GM18511 (cell line): ENCODE measurements around the gene BLOC1S3.

Experiments
- ATAC-seq: cut with Tn5 transposase; IDR thresholded peaks from one replicate; pipeline ENCODE4 v1.9.1; 2021; ENCODE audit warnings: mild to moderate bottlenecking, moderate library complexity; ENCODE audit not compliant: unreplicated experiment

The BLOC1S3 gene, protein sequence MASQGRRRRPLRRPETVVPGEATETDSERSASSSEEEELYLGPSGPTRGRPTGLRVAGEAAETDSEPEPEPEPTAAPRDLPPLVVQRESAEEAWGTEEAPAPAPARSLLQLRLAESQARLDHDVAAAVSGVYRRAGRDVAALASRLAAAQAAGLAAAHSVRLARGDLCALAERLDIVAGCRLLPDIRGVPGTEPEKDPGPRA

DNA sequence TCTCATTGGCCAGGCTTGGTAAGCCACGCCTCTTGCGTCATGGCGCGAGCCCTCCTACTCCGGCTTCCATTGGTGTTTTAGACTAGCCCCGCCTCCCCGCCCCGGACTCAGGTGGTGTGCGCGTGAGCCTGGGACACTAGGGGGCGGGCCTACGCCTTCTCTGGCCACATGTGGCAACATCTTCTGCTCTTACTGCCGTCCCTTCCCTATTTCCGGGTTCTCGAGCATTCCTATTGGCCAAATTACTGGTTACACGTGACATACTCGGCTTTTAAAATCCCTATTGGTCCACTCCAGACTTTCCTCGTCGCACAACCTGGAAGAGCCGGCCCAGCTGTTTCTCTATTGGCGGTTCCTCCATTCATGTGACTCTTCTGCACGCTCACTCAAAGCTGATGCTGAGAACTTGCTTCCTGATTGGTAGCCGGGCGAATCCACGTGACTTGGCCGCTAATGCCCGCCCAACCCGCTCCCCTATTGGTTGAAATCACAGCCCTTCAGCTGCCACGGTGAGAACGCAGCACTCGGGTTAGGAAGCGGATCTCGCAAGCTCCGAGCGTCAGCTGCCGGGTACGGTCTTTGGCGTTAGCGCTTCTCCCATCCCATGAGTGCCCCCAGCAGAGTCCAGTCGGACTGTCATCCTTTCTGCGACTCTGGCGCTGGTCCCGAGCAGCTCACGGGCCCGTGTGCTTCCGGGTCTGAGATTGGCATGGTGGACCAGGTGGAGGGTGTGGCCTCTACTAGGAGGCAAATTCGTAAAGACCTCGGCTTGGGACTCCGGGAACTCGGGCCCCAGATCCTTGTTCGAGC, at the start of gene BLOC1S3:
Gene BLOC1S3, plus strand, starts transcription at position 523 of the 810 bp plus-strand sequence. CDS start 513 bp downstream, outside the sequence.
- peak; percentile 84 for ATAC-seq

DNA sequence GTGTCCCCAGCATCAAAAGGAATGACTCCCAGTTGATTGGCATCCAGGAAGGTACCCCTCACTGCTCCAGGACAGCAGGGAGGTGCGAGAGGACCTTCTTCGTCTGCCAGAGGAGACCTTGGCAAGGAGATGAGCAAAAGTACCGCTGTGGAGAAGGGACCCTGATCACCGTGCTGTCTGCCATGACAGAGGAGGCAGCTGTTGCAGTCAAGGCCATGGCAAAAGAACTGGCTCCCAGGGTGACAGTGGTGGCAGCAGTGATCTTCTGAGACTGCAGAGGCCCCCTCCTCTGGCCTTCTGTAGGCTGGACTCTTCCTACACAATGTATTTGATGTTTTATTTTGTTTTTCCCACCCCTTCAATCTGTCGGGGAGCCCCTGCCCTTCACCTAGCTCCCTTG, 49.8 kb upstream of the BLOC1S3 start:
- ATAC-seq, result no peak

DNA sequence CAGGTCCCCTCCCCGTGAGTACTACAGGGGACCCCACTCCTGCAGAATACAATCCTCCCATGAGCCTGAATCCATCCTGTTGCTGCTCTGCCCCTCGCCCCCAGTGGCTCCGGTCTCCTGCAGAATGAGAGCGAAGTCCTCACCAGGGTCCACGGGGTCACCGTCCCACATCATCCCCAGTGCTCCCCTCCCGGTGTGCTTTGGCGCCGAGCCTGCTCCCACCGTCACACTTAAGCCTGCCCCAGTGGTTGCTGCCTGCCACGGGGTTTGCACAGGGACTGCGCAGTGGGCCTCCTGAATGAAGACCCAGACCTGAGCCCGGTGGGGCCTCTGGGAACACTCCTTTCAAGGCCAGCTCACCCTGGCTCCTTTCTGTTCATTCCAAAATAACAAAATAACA, 48.3 kb upstream of the BLOC1S3 start:
- no peak for ATAC-seq

DNA sequence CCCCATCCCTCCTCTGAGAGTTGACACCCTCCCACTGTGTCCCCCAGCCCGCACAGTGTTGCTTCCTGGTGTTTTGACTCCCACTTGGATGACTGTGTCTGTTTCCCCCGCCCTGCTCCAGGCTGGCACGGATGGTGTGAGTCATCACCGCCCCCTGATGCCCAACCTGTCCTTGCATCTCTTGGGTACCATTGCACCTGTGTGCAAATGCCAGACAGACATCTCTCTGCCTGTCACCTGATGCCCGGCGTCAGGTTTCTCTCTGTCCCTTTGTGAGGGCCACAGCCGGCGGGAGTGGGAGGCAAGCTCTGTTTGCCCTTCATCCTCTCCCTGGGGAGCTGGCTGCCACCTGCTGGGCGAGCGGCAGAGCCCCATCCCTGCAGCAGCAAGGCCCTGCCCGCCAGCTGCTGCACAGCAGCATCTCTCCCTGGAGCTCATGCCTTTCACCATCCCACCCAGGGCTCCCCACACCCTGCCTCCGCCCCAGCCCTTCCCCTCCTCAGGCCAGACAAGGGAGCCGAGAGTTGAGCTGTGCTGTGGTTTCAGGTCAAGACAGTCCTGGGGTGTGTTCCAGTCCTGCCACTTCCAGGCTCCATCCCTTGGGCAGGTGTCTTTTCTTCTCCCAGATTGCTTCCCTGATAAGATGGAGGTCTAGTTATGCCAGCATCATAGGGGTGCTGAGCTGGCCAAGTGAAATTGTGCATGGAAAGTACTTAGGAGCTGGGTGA, 47.5 kb upstream of the BLOC1S3 start:
- no peak for ATAC-seq

DNA sequence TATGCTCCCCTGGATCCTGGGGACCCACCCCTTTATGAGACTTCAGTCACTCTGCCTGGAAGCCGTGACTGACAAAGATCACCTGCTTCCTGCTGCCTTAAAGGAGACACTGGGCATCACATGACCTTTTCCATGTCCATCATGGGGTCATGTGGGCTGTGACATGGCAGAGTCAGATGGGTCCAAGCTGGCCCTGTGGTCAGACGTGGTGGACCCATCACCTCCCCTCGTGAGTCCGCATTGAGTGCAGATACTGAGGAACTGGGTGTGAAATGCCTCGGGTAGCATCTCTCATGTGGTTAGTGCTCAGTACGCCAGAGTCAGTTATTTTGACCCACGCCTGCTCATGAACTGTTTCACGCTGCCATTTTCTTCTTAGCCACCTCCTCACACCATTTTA, 44.9 kb upstream of the BLOC1S3 start:
- no peak for ATAC-seq

DNA sequence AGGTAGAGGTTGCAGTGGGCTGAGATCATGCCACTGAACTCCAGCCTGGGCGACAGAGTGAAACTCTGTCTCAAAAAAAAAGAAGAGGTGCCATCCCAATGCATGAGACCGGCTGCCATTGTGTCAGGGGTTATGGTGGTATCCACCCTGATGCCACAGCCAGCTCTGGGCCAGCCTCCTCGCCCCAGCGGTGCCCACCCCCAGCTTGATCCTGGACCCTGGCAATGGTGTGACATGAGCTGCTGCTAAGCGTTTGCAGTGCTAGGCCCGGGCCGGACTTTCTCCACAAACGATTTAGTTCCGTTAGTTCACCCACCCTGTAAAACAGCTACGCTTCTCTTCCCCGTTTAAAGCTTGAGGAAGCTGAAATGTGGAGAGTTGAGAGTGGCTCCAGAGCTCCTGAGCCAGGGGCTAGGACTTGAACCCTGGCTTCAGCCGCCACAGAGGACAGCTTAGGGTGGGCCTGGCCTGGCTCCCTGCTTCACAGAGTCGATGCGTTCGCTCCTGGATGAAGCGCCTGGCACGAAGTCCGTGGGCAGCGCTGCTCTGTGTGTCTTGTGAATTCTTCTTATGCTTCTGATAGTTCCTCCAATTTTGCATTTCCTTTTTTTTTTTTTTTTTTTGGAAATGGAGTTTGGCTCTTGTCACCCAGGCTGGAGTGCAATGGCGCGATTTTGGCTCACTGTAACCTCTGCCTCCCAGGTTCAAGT, 43.3 kb upstream of the BLOC1S3 start:
- no peak for ATAC-seq

DNA sequence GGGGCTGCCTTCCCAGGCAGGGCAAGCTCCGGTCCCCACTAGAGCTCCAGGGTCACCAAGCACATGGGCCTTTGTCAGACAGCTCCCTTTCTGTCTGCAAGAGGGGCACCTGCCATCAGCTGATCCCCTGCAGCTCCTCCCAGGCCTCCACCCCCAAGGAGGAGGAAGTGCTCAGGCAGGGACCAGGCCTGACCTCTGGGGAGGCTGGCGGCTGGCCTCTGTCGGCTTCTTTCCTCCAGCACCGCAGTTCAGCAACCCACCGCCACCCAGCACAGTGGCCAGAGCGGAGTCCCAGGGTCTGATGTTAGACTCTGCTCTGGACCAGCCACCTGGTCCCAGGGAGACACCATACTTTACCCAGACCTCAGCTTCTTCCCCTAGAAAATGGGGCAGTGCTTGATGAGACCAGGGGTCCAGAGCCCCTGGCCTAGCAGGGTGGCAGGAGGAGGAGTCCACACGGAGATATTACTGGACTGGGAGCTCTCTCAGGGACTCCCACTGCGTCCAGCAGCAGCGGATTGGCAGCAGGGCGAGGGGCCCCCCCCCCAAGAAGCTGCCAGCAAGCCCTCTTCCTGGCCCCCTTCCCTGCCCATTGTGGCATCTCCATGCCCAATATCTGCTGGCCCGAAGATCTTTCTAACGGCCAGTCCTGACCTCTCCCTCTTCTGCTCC, 41.9 kb upstream of the BLOC1S3 start:
- ATAC-seq, result peak; percentile 13

DNA sequence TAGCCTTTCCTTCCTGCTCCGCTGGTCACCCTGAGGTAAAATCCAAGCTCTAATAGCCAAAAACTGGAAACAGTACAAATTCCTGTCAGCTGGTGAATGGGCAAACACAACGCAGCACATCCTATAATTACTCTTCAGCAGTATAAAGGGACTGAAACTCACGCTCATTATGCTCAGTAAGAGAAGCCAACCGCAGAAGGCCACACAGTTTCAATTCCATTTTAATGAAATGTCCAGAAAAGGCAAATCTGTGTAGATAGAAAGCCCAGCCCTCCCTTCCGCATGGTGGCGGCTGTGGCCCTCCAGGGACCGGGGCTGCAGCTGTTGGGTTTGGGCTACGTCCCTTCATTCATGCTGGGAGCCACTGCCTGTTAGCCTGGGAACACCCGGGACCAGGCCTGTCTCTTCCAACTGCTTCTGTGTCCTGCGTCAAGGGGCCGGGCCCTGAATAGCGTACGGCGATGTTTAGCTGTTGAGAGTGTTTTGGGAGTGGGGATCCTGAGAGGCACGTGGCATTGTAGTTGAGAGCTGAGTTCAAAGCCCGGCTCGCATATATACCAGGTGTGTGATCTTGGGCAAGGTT, 41.3 kb upstream of the BLOC1S3 start:
- ATAC-seq, result peak; percentile 86

DNA sequence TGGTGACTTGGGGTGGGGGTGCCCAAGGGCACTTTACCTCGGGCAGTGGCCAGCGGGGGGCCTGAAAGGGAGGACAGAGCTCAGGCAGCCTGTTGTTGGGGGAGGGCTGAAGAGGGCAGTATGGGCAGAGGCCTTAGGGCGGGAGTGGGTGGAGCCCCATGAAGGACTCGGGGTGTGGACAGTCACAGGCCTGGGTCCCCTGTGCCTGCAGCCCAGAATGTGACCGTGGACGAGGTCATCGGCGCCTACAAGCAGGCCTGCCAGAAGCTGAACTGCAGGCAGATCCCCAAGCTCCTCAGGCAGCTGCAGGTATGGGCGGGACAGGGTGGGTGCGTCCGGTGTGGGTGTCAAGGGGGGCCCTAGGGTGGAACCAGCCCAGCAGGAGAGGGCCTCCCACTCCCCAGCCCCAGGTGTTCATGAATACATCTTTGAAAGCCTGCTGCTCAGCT, 40.3 kb upstream of the BLOC1S3 start:
- ATAC-seq, result no peak

DNA sequence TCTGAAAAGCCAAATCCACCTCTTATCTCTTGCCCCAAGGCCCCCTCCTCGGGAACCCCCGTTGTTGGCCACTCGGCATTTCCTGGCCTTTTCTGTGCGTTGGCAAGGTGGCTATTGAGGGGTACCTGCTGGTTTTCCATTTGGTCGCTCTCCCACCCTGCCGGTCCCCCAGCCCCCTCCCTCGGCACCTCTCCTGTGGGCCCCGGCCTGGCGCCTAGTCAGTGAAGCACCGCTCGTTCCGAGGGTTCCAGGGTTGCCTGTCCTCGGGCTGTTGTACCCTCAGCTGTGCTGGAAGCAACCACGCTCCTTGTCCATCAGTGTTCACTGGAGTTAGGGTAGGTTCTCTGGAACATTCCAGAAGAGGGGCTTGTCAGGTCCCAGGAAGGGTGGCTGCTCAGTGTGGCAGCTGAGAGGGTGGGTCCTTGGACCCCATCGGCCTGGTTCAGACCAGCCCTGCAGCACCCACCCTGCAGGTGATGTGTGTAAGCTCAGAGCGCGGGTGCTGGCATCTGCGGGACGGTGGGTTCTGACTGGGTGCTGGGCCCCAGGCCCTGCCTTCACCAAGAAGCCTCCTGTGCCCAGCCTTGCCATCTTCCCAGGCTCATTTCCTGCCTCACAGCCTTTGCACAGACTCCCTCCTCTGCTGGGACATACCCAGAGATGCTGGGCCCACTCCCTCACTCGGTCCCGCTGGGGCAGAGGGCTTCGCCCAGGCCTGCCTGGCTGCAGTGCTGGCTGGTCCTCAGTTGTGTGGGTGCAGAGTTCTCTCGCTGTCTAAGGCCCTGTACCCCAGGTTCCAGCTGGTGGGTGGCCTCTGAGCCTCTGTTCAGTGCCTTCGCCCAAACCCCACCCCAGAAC, 39.1 kb upstream of the BLOC1S3 start:
- no peak for ATAC-seq

DNA sequence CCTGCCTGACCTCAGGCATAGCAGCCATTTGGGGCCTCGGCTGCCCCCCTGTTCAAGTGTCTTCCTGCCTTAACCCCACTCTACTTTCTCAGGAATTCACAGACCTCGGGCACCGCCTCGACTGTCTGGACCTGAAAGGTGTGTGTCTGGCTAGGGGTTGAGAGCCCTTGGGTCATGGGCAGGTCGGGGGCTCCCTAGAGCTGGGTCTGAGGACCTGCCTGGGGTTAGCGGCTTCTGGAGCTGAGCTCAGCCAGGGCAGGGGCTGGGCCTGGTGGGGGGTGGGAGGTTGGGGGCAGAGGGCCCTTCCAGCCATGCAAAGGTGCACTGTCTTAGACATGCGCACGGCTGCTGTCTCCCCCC, 38.5 kb upstream of the BLOC1S3 start:
- no peak for ATAC-seq

DNA sequence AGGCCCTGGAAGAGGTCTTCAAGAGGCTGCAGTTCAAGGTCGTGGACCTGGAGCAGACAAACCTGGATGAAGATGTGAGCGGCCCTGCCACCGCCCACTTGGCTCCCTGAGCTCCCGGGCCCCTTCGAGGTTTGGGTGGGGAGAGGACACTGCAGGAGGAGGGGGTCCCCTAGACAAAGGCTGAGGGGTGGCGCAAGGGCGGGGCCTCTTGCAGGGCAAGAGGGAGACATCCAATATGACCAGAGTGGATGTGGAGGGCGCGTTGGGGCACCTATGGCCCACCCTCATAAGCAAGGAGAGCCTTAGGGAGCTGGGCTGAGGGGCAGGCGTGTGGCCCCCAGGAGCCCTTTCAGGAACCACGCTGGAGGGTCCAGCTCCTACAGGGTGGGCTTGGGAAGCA, 38.1 kb upstream of the BLOC1S3 start:
- no peak for ATAC-seq

DNA sequence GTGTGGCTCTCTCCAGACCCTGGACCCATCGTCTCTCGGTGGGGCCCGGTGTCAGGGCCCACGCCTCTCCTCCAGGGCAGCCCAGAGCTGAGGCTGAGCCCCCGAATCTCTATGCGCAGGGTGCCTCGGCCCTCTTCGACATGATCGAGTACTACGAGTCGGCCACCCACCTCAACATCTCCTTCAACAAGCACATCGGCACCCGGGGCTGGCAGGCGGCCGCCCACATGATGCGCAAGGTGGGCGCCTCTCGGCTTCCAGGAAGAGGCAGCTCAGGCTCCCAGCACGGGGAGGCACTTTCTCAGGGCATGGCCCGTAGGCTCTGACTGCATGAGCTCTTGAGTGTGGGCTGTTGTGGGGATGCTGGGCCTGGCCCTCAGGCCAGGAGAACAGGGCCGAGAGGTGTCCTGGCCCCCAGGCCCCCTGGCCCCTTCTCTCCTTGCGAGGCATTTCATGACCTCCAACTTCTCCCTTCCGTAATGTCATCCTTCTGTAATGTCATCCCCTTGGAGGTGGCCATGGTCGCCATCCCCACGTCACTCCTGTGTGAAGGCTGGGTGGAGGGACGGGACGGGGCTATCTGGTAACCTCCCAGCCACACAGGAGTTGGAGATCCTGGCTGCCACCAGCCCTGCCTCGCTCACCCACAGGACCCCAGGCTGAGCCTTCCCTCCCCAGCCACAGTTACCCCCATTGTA, 37.2 kb upstream of the BLOC1S3 start:
- no peak for ATAC-seq

DNA sequence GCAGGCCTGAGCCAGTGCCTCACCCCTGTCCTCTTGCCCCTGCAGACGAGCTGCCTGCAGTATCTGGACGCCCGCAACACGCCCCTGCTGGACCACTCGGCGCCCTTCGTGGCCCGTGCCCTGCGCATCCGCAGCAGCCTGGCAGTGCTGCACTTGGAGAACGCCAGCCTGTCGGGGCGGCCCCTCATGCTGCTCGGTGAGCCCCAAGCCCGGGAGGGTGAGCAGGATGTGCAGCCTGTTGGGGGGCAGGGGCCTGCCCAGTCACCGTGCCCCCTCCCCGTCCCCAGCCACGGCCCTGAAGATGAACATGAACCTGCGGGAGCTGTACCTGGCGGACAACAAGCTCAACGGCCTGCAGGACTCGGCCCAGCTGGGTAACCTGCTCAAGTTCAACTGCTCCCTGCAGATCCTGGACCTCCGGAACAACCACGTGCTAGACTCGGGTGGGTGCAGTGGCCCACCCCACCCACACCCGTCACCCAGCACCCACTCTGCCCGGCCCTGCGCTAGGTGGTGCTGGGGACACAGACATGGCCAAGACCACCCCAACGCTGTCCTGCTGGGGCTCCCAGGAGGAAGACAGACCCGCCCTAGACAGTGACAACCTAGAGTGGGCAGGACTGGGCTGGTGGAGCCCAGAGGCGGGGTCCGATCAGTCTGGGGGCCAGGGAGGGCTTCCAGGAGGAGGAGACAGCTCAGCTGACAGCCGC, 36.4 kb upstream of the BLOC1S3 start:
- no peak for ATAC-seq

DNA sequence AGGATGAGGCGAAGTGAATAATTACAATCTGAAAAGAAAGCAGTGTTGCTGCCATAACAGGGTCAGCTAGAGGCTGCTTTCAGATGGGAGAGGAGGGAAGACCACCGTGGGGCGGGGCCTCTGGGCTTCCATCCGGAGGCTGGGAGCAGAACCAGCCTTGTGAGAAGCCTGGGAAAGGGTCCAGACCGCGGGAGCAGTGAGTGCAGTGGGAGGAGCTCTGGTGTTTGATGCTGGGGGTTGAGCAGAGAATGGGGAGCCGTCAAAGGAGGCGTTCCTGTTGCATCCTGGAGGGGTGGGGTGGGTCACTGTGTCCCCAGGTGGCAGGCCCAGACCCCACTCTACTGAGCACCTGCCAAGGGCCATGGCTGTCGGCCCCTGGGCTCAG, 35.9 kb upstream of the BLOC1S3 start:
- no peak for ATAC-seq

DNA sequence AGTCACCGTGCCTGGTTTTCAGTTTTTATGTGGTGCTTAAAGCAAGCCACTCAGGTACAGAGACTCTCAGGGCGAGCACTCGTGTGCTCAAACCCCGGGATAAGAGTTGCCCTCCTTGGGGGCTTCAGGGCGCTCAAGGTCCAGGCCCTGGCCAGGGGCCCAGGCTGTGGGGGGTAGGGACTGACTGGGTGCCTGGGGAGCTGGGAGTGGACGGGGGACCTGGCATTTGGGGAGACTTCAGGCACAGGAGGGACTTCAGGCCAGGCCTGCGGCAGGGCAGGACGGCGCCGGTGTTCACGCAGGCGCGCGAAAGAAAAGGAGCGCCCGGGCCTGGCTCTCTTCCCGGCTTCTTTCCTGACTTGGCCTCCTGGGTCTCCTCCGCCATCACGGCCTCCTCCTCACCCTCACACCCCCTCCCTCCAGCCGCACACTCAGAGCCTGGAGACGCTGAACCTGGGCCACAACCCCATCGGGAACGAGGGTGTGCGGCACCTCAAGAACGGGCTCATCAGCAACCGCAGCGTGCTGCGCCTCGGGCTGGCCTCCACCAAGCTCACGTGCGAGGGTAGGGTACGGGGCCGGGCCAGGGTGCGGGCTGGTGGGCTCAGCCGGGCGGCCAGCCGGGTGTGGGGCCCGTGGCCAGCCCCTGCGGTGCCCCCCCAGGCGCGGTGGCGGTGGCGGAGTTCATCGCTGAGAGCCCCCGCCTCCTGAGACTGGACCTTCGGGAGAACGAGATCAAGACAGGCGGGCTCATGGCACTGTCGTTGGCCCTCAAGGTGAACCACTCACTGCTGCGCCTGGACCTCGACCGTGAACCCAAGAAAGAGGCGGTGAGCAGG, 33.9 kb upstream of the BLOC1S3 start:
- ATAC-seq, result no peak
